Measurements from ENCODE around the gene RAC3. TPM values are rescaled to one million over a fixed set of nuclear protein-coding genes. Genes with fewer than 3 reads are reported as not detected.
A peak's percentile ranks its signal among the peaks of the same experiment; 100 is the strongest.

The RAC3 gene
- total RNA-seq, 1 donor from 2014 or later, result 31.6 TPM

DNA sequence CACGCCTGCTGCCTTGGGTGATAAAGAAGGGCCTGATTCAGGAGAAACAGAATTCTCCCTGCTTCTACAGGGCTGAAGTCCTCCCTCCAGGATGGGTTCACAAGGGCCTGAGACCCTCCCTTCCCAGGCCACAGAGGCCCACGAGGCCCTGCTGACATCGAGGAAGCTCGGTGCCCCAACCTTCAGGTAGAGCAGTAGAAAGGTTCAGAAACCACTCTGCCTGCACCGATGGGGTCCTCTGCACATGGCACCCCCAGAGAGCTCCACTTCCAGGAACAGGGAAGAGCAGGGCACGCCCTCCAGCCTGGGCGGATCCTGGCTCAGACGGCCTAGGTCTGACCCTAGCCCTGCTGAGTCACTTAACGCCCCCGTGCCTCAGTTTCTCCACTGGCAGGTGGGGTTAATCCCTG, 9.6 kb upstream of the RAC3 start:
- peaks cover 29% of the 10 kb centered on the region for H4K20me1 ChIP-seq (ENCODE audit: low read depth)
- peak overlapping the region; percentile 89 for H3K4me3 Mint-ChIP-seq
- H3K9me3 ChIP-seq (ENCODE audit: low read depth), result no peaks in the 10 kb centered on the region
- no peaks in the 10 kb centered on the region for H3K36me3 Mint-ChIP-seq
- no peaks in the 10 kb centered on the region for H3K27me3 ChIP-seq
- H3K36me3 ChIP-seq, result no peaks in the 10 kb centered on the region
- no peak overlapping the region for H2AFZ ChIP-seq (replicated peaks)
- no peak overlapping the region for H3K27ac ChIP-seq
- H3K9me3 Mint-ChIP-seq, result no peaks in the 10 kb centered on the region
- peaks cover 11% of the 10 kb centered on the region for H3K4me1 ChIP-seq
- H3K4me3 ChIP-seq, result peak overlapping the region; percentile 95
- peak overlapping the region; percentile 72 for H3K27ac Mint-ChIP-seq
- TF ChIP-seq EZH2 (IDR thresholded peaks at IDR 0.05) (no peak), CTCF (IDR thresholded peaks at IDR 0.05) (no peak), EZH2phosphoT487 (IDR thresholded peaks at IDR 0.05) (no peak)
- H3K9ac ChIP-seq, result peak overlapping the region; percentile 76
- peak overlapping the region; percentile 91 for H3K4me2 ChIP-seq
- H3K4me1 Mint-ChIP-seq, result peaks cover 18% of the 10 kb centered on the region
- DNase-seq (ENCODE audit: low spot score), result no peak
- H3K27me3 Mint-ChIP-seq (ENCODE audit: insufficient read depth, low read depth), result no peaks in the 10 kb centered on the region
- peaks cover 15% of the 10 kb centered on the region for H3F3A ChIP-seq (ENCODE audit: low read depth)
- H3K79me2 ChIP-seq (ENCODE audit: low read depth), result peaks cover 23% of the 10 kb centered on the region

DNA sequence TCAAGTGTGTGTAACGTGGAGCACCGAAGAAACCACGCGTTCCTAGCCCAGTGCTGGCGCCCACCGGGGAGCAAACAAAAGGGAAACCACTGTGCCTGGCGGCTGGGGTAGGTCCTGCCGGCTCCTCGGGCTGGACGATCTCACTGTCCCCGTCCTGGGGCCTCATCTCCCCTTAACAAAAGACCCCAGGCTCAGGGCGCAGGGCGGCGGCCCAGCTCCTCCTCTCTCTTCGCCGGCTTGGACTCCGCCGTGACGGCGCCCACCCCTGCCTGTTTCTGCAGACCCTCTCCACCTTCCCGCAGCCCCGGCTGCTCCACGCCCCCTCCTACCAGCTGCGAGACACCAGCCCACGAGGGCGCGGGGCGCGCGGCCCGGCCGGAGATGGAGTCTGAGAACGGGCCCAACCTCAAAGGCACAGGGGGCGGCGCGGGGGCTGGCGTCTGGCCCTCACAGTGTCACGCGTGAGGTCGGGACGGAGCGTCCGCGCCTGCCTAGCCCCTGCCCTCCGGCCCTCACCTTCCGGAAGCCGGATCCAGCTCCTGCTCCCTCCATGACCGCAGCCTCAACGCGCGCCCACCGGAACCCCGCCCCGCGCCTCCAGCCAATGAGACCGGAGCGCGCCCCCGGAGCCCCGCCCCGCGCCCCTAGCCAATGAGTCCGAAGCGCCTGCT, 9.0 kb upstream of the RAC3 start, which contains the start of gene CENPX:
TSS of gene CENPX (minus strand) at position 569 of the 671 bp plus-strand sequence. CDS start at position 552, 17 bp downstream.
- Histone ChIP-seq H3K79me2 (ENCODE audit: low read depth) (peaks cover 23% of the 10 kb centered on the region), H3F3A (ENCODE audit: low read depth) (peaks cover 15% of the 10 kb centered on the region), H2AFZ (replicated peaks) (peak within 1 kb of the TSS; percentile 80), H4K20me1 (ENCODE audit: low read depth) (peaks cover 29% of the 10 kb centered on the region), H3K9ac (peak within 1 kb of the TSS; percentile 76), H3K27me3 (no peaks in the 10 kb centered on the region), H3K27ac (no peak within 1 kb of the TSS), H3K4me1 (peaks cover 11% of the 10 kb centered on the region), H3K4me2 (peak within 1 kb of the TSS; percentile 91), H3K4me3 (peak within 1 kb of the TSS; percentile 95), H3K9me3 (ENCODE audit: low read depth) (no peaks in the 10 kb centered on the region), H3K36me3 (no peaks in the 10 kb centered on the region)
- TF ChIP-seq EZH2phosphoT487 (IDR thresholded peaks at IDR 0.05) (no peak), EZH2 (IDR thresholded peaks at IDR 0.05) (no peak), CTCF (IDR thresholded peaks at IDR 0.05) (no peak)
- Mint-ChIP-seq H3K9me3 (no peaks in the 10 kb centered on the region), H3K36me3 (no peaks in the 10 kb centered on the region), H3K4me1 (peaks cover 18% of the 10 kb centered on the region), H3K4me3 (peak within 1 kb of the TSS; percentile 89), H3K27ac (peak within 1 kb of the TSS; percentile 72), H3K27me3 (ENCODE audit: insufficient read depth, low read depth) (peaks cover under 1% of the 10 kb centered on the region)
- peak; percentile 67 for DNase-seq (ENCODE audit: low spot score)

GRCh38 chr17:82022981-82023446, 8.5 kb upstream of the RAC3 start, which contains the start of gene LRRC45:
TSS of gene LRRC45 (plus strand) at chr17:82023305. CDS start at chr17:82023644, 339 bp downstream.
- peak within 1 kb of the TSS; percentile 76 for H3K9ac ChIP-seq
- H3K4me3 Mint-ChIP-seq, result peak within 1 kb of the TSS; percentile 89
- peaks cover 4% of the 10 kb centered on the region for H3K27me3 Mint-ChIP-seq (ENCODE audit: insufficient read depth, low read depth)
- peaks cover 15% of the 10 kb centered on the region for H3F3A ChIP-seq (ENCODE audit: low read depth)
- no peaks in the 10 kb centered on the region for H3K27me3 ChIP-seq
- no peaks in the 10 kb centered on the region for H3K36me3 ChIP-seq
- no peak within 1 kb of the TSS for H3K27ac ChIP-seq
- TF ChIP-seq CTCF (IDR thresholded peaks at IDR 0.05) (no peak), EZH2phosphoT487 (IDR thresholded peaks at IDR 0.05) (no peak), EZH2 (IDR thresholded peaks at IDR 0.05) (no peak)
- H3K4me2 ChIP-seq, result peak within 1 kb of the TSS; percentile 91
- H3K4me1 ChIP-seq, result peaks cover 11% of the 10 kb centered on the region
- H3K9me3 ChIP-seq (ENCODE audit: low read depth), result no peaks in the 10 kb centered on the region
- no peaks in the 10 kb centered on the region for H3K9me3 Mint-ChIP-seq
- peak within 1 kb of the TSS; percentile 95 for H3K4me3 ChIP-seq
- peak within 1 kb of the TSS; percentile 80 for H2AFZ ChIP-seq (replicated peaks)
- peaks cover 18% of the 10 kb centered on the region for H3K4me1 Mint-ChIP-seq
- no peak within 1 kb of the TSS for H3K27ac Mint-ChIP-seq
- peak; percentile 100 for DNase-seq (ENCODE audit: low spot score)
- no peaks in the 10 kb centered on the region for H3K36me3 Mint-ChIP-seq
- peaks cover 29% of the 10 kb centered on the region for H4K20me1 ChIP-seq (ENCODE audit: low read depth)
- H3K79me2 ChIP-seq (ENCODE audit: low read depth), result peaks cover 23% of the 10 kb centered on the region
